Spleen (tissue), 11 donors: ENCODE results near the gene ARL14. TPM values are rescaled to one million over a fixed set of nuclear protein-coding genes. Genes with fewer than 3 reads are reported as not detected.

ENCODE experiments used
- DNase-seq: peaks from one replicate; pipeline ENCODE4 v3.0.0-alpha.2; 2020
- H3K27ac ChIP-seq, 8 donors: fragments of 200-600 bp; sonication (generic) in 7 of 8; 1 replicate in 4 of 8; 2 replicates in 4 of 8; pipeline versions ENCODE4 v1.5.0 to v1.8.0; 2016 to 2021; ENCODE audit warnings: inconsistent platforms in 4 of 8, mild to moderate bottlenecking in 4 of 8, moderate library complexity in 1 of 8
- H3K27me3 ChIP-seq, 7 donors: fragments of 200-600 bp; sonication (generic) in 6 of 7; replicated peaks in 1 of 7; 1 replicate in 4 of 7; 2 replicates in 3 of 7; pipeline versions ENCODE4 v1.5.0 to v1.8.0; 2016 to 2021; ENCODE audit warnings: inconsistent platforms in 3 of 7, mild to moderate bottlenecking in 1 of 7
- H3K36me3 ChIP-seq, 6 donors: fragments of 200-600 bp; sonication (generic) in 5 of 6; 1 replicate in 4 of 6; 2 replicates in 2 of 6; pipeline versions ENCODE4 v1.5.0 to v1.8.0; 2016 to 2021; ENCODE audit warnings: inconsistent platforms in 2 of 6
- H3K4me1 ChIP-seq, 6 donors: fragments of 200-600 bp; sonication (generic) in 5 of 6; 1 replicate in 3 of 6; 2 replicates in 3 of 6; pipeline versions ENCODE4 v1.5.0 to v1.8.0; 2016 to 2021; ENCODE audit warnings: inconsistent platforms in 3 of 6
- H3K4me3 ChIP-seq, 8 donors: fragments of 200-600 bp; sonication (generic) in 7 of 8; 1 replicate in 4 of 8; 2 replicates in 4 of 8; pipeline versions ENCODE4 v1.5.0 to v1.8.0; 2016 to 2021; ENCODE audit warnings: inconsistent platforms in 4 of 8, mild to moderate bottlenecking in 4 of 8, moderate library complexity in 2 of 8
- H3K9me3 ChIP-seq, 8 donors: fragments of 200-600 bp; sonication (generic) in 7 of 8; 1 replicate in 4 of 8; 2 replicates in 4 of 8; pipeline versions ENCODE4 v1.5.0 to v1.8.0; 2016 to 2021; ENCODE audit warnings: inconsistent platforms in 4 of 8
- POLR2A ChIP-seq, 3 donors: fragments of 450-650 bp; IDR thresholded peaks; one replicate each; pipeline ENCODE4 v1.5.1; 2017; ENCODE audit warnings: antibody characterized with exemption in 3 of 3, mild to moderate bottlenecking in 1 of 3
- POLR2AphosphoS5 ChIP-seq, 3 donors: sonication (generic); formaldehyde crosslinking; IDR thresholded peaks; one replicate each; pipeline ENCODE4 v1.5.1; 2017; ENCODE audit warnings: antibody characterized with exemption in 3 of 3
- WGBS, 5 donors: extraction: QIAGEN DNeasy Blood & Tissue Kit in 3 of 5; methylation state at CpG; one replicate each; pipeline versions ENCODE4 v1.1.5 to v1.1.7; 2013 to 2018; 5-methylcytosine and 5-hydroxymethylcytosine counted together
- intact Hi-C: fragments of 100-400 bp; cut with DNase I; formaldehyde crosslinking; loops from one replicate; pipeline ENCODE4 v1.15.0; 2023; ENCODE audit warnings: low total_unique reads
- polyA plus RNA-seq, 3 donors: library from polyadenylated mRNA; stranded (reverse); fragments of 200-250 nt; gene quantifications; one replicate each; pipeline ENCODE4 v1.2.1, GENCODE V29; 2013
- total RNA-seq, 7 donors: library from RNA; depleted of rRNA in 3 of 7; stranded (reverse); fragments of >200 nt in 3 of 7; fragmentation: NEBNext Ultra II Directional in 4 of 7; extraction: Animal tissue kit (Norgen Biotek cat#: 25700) in 4 of 7; gene quantifications; one replicate each; pipeline versions ENCODE4 v1.1.0 to v1.2.1, GENCODE V29; 2016 to 2021
- TF ChIP-seq, protein P1 (sequence below), 11 experiments: fragments of 200-600 bp in 7 of 11; fragments of 450-650 bp in 4 of 11; sonication (generic) in 4 of 11; IDR thresholded peaks in 8 of 11; conservative IDR thresholded peaks in 3 of 11; 1 replicate in 7 of 11; 2 replicates in 4 of 11; pipeline versions ENCODE4 v1.4.0 to v1.8.0; 2016 to 2021; ENCODE audit warnings: antibody characterized with exemption in 11 of 11, inconsistent platforms in 4 of 11, mild to moderate bottlenecking in 1 of 11
- donor health status: healthy with polysubstance abuse.
- donor health status: DM: no; HTN: no; CAD: no; lungs with moderate emphysema.
- donor health status: DM: no; HTN: no; CAD: no.
- donor health status: Bipolar disorder and iron deficiency.
- donor health status: healthy.
- donor health status: DM: no; HTN: no; CAD: no.
- donor health status: DM: yes; HTN: yes; CAD: no.

The ARL14 gene
- total and polyA plus RNA-seq, 10 donors, result 0.11 to 0.39 (median 0.26) TPM; not detected in 7

- DNase-seq, result no peak
- H3K4me3 ChIP-seq, result no peak overlapping the region
- H3K4me1 ChIP-seq, result peaks cover 0 to 9% (median 4%) of the 10 kb centered on the region in 6 donors
- no peaks in the 10 kb centered on the region for H3K36me3 ChIP-seq
- no peak overlapping the region for H3K27ac ChIP-seq
- no peak for TF ChIP-seq POLR2A (IDR thresholded peaks at IDR 0.05)
- TF ChIP-seq, protein P1, sequence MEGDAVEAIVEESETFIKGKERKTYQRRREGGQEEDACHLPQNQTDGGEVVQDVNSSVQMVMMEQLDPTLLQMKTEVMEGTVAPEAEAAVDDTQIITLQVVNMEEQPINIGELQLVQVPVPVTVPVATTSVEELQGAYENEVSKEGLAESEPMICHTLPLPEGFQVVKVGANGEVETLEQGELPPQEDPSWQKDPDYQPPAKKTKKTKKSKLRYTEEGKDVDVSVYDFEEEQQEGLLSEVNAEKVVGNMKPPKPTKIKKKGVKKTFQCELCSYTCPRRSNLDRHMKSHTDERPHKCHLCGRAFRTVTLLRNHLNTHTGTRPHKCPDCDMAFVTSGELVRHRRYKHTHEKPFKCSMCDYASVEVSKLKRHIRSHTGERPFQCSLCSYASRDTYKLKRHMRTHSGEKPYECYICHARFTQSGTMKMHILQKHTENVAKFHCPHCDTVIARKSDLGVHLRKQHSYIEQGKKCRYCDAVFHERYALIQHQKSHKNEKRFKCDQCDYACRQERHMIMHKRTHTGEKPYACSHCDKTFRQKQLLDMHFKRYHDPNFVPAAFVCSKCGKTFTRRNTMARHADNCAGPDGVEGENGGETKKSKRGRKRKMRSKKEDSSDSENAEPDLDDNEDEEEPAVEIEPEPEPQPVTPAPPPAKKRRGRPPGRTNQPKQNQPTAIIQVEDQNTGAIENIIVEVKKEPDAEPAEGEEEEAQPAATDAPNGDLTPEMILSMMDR (IDR thresholded peaks at IDR 0.05 in 8 of 11, conservative IDR thresholded peaks at IDR 0.05 in 3 of 11), result no peak
- no peak for TF ChIP-seq POLR2AphosphoS5 (IDR thresholded peaks at IDR 0.05)
- no peaks in the 10 kb centered on the region for H3K9me3 ChIP-seq
- H3K27me3 ChIP-seq, result no peaks in the 10 kb centered on the region
- intact Hi-C loops, result no loop called here
Observed at GRCh38 chr3:160667452-160667851, 9.5 kb upstream of the ARL14 start.

- TF ChIP-seq, protein P1 (IDR thresholded peaks at IDR 0.05 in 8 of 11, conservative IDR thresholded peaks at IDR 0.05 in 3 of 11), result no peak
- no peak for TF ChIP-seq POLR2A (IDR thresholded peaks at IDR 0.05)
- H3K4me3 ChIP-seq, result no peak overlapping the region
- no peak for DNase-seq
- peaks cover 0 to 9% (median 4%) of the 10 kb centered on the region in 6 donors for H3K4me1 ChIP-seq
- intact Hi-C loops, result no loop called here
- no peaks in the 10 kb centered on the region for H3K9me3 ChIP-seq
- H3K36me3 ChIP-seq, result no peaks in the 10 kb centered on the region
- H3K27ac ChIP-seq, result no peak overlapping the region
- H3K27me3 ChIP-seq, result no peaks in the 10 kb centered on the region
Observed at GRCh38 chr3:160668454-160668853, 8.5 kb upstream of the ARL14 start.

- Histone ChIP-seq H3K27me3 (no peaks in the 10 kb centered on the region), H3K4me1 (peaks cover 0 to 4% (median under 1%) of the 10 kb centered on the region in 6 donors), H3K36me3 (no peaks in the 10 kb centered on the region), H3K9me3 (no peaks in the 10 kb centered on the region), H3K27ac (peak overlapping the region in 7 of 8 donors; percentile 4 to 69 (median 38)), H3K4me3 (no peak overlapping the region)
- intact Hi-C loops, result no loop called here
- 75 to 89% (median 77%) methylated on average over 6 of the region's 6 CpGs for WGBS, 5 donors
- TF ChIP-seq, protein P1 (IDR thresholded peaks at IDR 0.05 in 8 of 11, conservative IDR thresholded peaks at IDR 0.05 in 3 of 11), result no peak
- TF ChIP-seq POLR2AphosphoS5 (IDR thresholded peaks at IDR 0.05) (no peak), POLR2A (IDR thresholded peaks at IDR 0.05) (no peak)
- no peak for DNase-seq
Observed at GRCh38 chr3:160671231-160671630, 5.7 kb upstream of the ARL14 start.

DNA sequence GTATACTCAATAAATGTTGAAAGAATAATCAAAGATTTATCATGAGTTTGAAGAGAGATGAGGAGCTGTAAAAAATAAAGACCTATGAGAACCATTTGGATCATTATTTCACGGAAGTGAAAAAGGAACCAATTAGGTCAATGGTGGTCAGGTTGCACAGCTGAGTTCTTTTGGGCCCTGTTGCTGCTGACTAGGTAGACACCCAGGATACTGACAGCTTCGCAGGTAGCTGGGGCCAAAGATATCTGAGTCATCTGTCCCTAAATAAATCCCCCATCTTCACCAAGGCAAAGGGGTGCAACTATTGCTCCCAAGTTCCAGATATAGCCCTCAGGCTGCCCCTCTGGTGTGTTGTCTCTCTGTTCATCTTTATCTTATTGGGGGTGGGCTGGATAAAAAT, 5.0 kb upstream of the ARL14 start:
- Histone ChIP-seq H3K9me3 (no peaks in the 10 kb centered on the region), H3K4me1 (no peaks in the 10 kb centered on the region), H3K36me3 (no peaks in the 10 kb centered on the region), H3K27me3 (no peaks in the 10 kb centered on the region), H3K27ac (no peak overlapping the region), H3K4me3 (no peak overlapping the region)
- WGBS, 5 donors, result 87 to 95% (median 92%) methylated on average over 2 of the region's 2 CpGs
- intact Hi-C loops, result no loop called here
- DNase-seq, result no peak
- no peak for TF ChIP-seq POLR2A (IDR thresholded peaks at IDR 0.05)
- TF ChIP-seq, protein P1 (IDR thresholded peaks at IDR 0.05 in 8 of 11, conservative IDR thresholded peaks at IDR 0.05 in 3 of 11), result no peak
- TF ChIP-seq POLR2AphosphoS5 (IDR thresholded peaks at IDR 0.05), result no peak
